Measurements from ENCODE around the gene ZC3H10. TPM values are rescaled to one million over a fixed set of nuclear protein-coding genes. Genes with fewer than 3 reads are reported as not detected.

ZC3H10 gene
- total and polyA plus RNA-seq, 2 of the 4 experiments (the other 2 are of a cell fraction): 1.5 to 3.6 TPM

DNA sequence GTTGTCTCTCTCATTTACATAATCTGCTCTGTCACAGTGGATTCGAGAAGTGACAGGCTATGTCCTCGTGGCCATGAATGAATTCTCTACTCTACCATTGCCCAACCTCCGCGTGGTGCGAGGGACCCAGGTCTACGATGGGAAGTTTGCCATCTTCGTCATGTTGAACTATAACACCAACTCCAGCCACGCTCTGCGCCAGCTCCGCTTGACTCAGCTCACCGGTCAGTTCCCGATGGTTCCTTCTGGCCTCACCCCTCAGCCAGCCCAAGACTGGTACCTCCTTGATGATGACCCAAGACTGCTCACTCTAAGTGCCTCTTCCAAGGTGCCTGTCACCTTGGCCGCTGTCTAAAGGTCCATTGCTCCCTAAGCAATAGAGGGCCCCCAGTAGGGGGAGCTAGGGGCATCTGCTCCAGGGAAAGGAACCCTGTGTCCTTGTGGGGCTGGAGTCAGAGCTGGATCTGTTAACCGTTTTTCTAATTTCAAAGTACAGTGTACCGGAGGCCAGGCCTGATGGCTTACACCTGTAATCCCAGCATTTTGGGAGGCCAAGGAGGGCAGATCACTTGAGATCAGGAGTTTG, 33.0 kb upstream of the ZC3H10 start:
- Histone ChIP-seq H3K36me3 (ENCODE audit: control insufficient read depth, insufficient read depth, low read length) (no peaks in the 10 kb centered on the region), H4K91ac (ENCODE audit: insufficient read depth, low read depth, low read length) (no peak overlapping the region), H3K27me3 (ENCODE audit: control insufficient read depth, insufficient read depth, low read length) (peaks cover 42% of the 10 kb centered on the region), H2BK20ac (ENCODE audit: low read depth, low read length) (no peak overlapping the region), H3K9me1 (ENCODE audit: insufficient read depth, low read length) (0 out of 2 replicates have a peak, but pooled peaks cover 3% of the 10 kb centered on the region), H3K4me2 (ENCODE audit: low read depth, low read length) (no peak overlapping the region), H3K9ac (ENCODE audit: low read depth, low read length) (no peak overlapping the region), H3K4ac (ENCODE audit: low read depth, low read length) (no peak overlapping the region), H2BK15ac (ENCODE audit: low read depth, low read length) (no peak overlapping the region), H3K23ac (ENCODE audit: low read depth, low read length) (no peak overlapping the region), H3K79me1 (ENCODE audit: low read depth in 1 of 2, low read length in 2 of 2) (no peaks in the 10 kb centered on the region), H2BK120ac (ENCODE audit: low read depth, low read length) (no peak overlapping the region), H3K18ac (ENCODE audit: low read depth, low read length) (no peak overlapping the region), H3K27ac (ENCODE audit: insufficient read depth, low read length) (no peak overlapping the region), H3K14ac (replicated peaks; ENCODE audit: low read depth, low read length) (no peak overlapping the region), H2AK9ac (replicated peaks; ENCODE audit: low read depth, low read length, poor library complexity) (no peak overlapping the region), H3K4me1 (ENCODE audit: control insufficient read depth, insufficient read depth, low read length) (peaks cover 4% of the 10 kb centered on the region; the same call in 1 of the 2 replicates), H4K20me1 (ENCODE audit: insufficient read depth, low read length) (no peaks in the 10 kb centered on the region), H3K56ac (ENCODE audit: extremely low read depth, insufficient read depth, low read length) (no peak overlapping the region), H4K8ac (ENCODE audit: low read depth in 2 of 2, low read length in 2 of 2) (no peak overlapping the region), H2AK5ac (ENCODE audit: low read depth, low read length) (no peak overlapping the region), H4K5ac (ENCODE audit: low read depth, low read length) (no peak overlapping the region), H2BK5ac (ENCODE audit: low read depth, low read length, poor library complexity, severe bottlenecking) (no peak overlapping the region), H3K9me3 (ENCODE audit: control insufficient read depth, insufficient read depth, low read length) (no peaks in the 10 kb centered on the region), H2AFZ (replicated peaks; ENCODE audit: low read length, poor library complexity) (no peak overlapping the region), H3K4me3 (ENCODE audit: insufficient read depth, low read depth, low read length) (no peak overlapping the region)
- CTCF ChIA-PET: interaction anchor here (0.6 to 0.8 kb wide), 2 partner anchors 12 to 19 kb away, joined by 3 read pairs; partner anchors contain the start of gene PA2G4
- ATAC-seq (ENCODE audit: low read depth) (no peak), DNase-seq (no peak)
- intact Hi-C loops (cut with micrococcal nuclease) (no loop called here), dilution Hi-C loops (cut with HindIII; ENCODE audit: low sequenced_read_pairs, unreplicated experiment) (no loop called here), in situ Hi-C loops (cut with MboI; ENCODE audit: low sequenced_read_pairs) (no loop called here)
- 82% methylated on average over 8 of the region's 15 CpGs; no CpG with 5 or more reads in 1 of the 2 experiments for WGBS, 2 experiments (ENCODE audit: extremely low coverage in 2 of 2, insufficient read length in 1 of 2)
- TF ChIP-seq, protein P1, sequence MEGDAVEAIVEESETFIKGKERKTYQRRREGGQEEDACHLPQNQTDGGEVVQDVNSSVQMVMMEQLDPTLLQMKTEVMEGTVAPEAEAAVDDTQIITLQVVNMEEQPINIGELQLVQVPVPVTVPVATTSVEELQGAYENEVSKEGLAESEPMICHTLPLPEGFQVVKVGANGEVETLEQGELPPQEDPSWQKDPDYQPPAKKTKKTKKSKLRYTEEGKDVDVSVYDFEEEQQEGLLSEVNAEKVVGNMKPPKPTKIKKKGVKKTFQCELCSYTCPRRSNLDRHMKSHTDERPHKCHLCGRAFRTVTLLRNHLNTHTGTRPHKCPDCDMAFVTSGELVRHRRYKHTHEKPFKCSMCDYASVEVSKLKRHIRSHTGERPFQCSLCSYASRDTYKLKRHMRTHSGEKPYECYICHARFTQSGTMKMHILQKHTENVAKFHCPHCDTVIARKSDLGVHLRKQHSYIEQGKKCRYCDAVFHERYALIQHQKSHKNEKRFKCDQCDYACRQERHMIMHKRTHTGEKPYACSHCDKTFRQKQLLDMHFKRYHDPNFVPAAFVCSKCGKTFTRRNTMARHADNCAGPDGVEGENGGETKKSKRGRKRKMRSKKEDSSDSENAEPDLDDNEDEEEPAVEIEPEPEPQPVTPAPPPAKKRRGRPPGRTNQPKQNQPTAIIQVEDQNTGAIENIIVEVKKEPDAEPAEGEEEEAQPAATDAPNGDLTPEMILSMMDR (conservative IDR thresholded peaks at IDR 0.05; ENCODE audit: low read depth, low read length): peak; percentile 24; the same call in 1 of the 2 replicates
- TF ChIP-seq BHLHE40 (IDR thresholded peaks at IDR 0.05; ENCODE audit: low read depth, low read length): no peak
- POLR2A ChIA-PET (ENCODE audit: unreplicated experiment): interaction anchor here (0.6 kb wide), 1 partner anchor 25 kb away, joined by 3 read pairs; no protein-coding TSS in a partner anchor
- no TSS peak for BruUV-seq (replicated peaks)

Data from IMR-90 (cell line).